ENCODE results near the gene NACAD. TPM values are rescaled to one million over a fixed set of nuclear protein-coding genes. Genes with fewer than 3 reads are reported as not detected.
"Not testable (repeated sequence)": the region's sequence is repeated elsewhere in the genome, so short reads cannot be mapped to it uniquely, and the experiment has no call there.

The NACAD gene
- polyA plus RNA-seq, 2 of the 4 experiments (the other 2 are of a cell fraction) = 0.03 to 0.43 TPM

DNA sequence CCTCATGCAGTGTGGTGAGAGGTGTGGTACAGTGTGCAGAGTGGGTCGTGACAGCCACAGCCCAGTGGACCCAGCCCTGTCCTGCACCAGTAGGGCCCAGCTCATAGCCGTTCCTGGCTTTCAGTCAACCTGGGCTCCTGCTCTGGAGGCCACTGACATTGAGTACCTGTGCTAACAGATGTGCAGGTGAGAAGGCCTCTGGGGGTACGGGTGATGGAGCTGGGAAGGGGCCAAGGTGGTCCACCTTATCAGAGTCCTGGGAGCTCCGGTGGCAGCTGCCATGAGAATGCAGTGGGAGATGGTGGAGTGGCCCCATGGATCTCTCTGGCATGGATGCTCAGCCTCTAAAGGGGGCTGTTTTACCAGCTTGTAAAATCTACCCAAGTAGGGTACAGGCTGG lies 28.8 kb upstream of the NACAD start:
- Histone ChIP-seq H3K4me1 (peaks cover 1% of the 10 kb centered on the region; the same call in 1 of the 3 replicates), H3K4me2 (no peak overlapping the region), H3K9me3 (no peaks in the 10 kb centered on the region), H3K27ac (no peak overlapping the region), H3K4me3 (no peak overlapping the region)
- no peak for DNase-seq (ENCODE audit: low read depth in 1 of 2, low spot score in 1 of 2)
- WGBS (ENCODE audit: missing lambda C conversion rate) = 12% methylated on average over 4 of the region's 4 CpGs
- ChIA-PET CTCF (interaction anchor here (0.6 to 5.0 kb wide), 3 partner anchors 19 to 1935 kb away, joined by 3 to 37 read pairs (median 4); no protein-coding TSS in a partner anchor), POLR2A (no interaction called here)
- ATAC-seq = no peak
- no peak for FAIRE-seq
- TF ChIP-seq NR3C1 (IDR thresholded peaks at IDR 0.05) (no peak), NPAS2 (CRISPR knock-in tag; IDR thresholded peaks at IDR 0.05; ENCODE audit: borderline replicate concordance) (no peak), HDAC2 (IDR thresholded peaks at IDR 0.05) (no peak), SREBF2 (IDR thresholded peaks at IDR 0.05) (no peak), EHF (CRISPR knock-in tag; IDR thresholded peaks at IDR 0.05) (no peak), MAFK (IDR thresholded peaks at IDR 0.05; ENCODE audit: partially characterized antibody) (no peak)
- TF ChIP-seq, protein P1, sequence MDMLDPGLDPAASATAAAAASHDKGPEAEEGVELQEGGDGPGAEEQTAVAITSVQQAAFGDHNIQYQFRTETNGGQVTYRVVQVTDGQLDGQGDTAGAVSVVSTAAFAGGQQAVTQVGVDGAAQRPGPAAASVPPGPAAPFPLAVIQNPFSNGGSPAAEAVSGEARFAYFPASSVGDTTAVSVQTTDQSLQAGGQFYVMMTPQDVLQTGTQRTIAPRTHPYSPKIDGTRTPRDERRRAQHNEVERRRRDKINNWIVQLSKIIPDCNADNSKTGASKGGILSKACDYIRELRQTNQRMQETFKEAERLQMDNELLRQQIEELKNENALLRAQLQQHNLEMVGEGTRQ (IDR thresholded peaks at IDR 0.05) = no peak

- WGBS (ENCODE audit: missing lambda C conversion rate) = 40% methylated on average over 1 of the region's 1 CpG
- CTCF ChIA-PET = interaction anchor here (5.0 kb wide), 1 partner anchor 20 kb away, joined by 37 read pairs; no protein-coding TSS in a partner anchor
- POLR2A ChIA-PET = no interaction called here
These were observed 27.3 kb upstream of the NACAD start for GRCh38 chr7:45116048-45116447.

DNA sequence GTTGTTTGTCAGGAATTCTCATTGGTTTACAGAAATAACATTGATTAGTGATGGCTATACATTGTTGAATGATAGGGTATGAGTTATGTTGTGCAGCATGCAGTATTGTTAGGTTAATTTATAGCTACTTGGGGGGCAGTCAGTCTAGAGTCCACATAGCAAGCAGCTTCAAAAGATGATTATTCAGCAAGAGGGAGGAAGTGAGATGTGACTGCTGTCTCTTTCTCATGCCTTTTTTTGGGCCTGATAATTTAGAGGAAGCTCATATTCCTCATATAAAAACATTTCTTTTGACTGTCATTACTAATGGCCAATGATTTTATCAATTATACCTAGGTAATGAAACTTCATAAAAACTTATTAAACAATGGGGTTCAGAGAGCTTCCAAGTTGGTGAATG lies 26.2 kb upstream of the NACAD start:
- CTCF ChIA-PET = interaction anchor here (1.0 to 5.0 kb wide), 4 partner anchors 13 to 526 kb away, joined by 4 to 37 read pairs (median 5); no protein-coding TSS in a partner anchor

More at GRCh38 chr7:45116048-45116447, 27.3 kb upstream of the NACAD start:
- Histone ChIP-seq H3K4me2 (no peak overlapping the region), H3K27ac (no peak overlapping the region), H3K4me3 (no peak overlapping the region), H3K4me1 (peaks cover 5% of the 10 kb centered on the region; the same call in 1 of the 3 replicates), H3K9me3 (no peaks in the 10 kb centered on the region)
- FAIRE-seq (no peak), ATAC-seq (no peak), DNase-seq (ENCODE audit: low read depth in 1 of 2, low spot score in 1 of 2) (no peak)
- TF ChIP-seq HMGXB4 (CRISPR knock-in tag; IDR thresholded peaks at IDR 0.05; ENCODE audit: borderline replicate concordance) (no peak), TFCP2L1 (CRISPR knock-in tag; IDR thresholded peaks at IDR 0.05) (no peak)

GRCh38 chr7:45114257-45114656 lies 25.5 kb upstream of the NACAD start:
- H3K4me2 ChIP-seq; FAIRE-seq; H3K9me3 ChIP-seq; DNase-seq (ENCODE audit: low read depth in 1 of 2, low spot score in 1 of 2); ATAC-seq; H3K4me3 ChIP-seq; POLR2A ChIA-PET; H3K27ac ChIP-seq: not testable (repeated sequence)
- CTCF ChIA-PET = interaction anchor here (0.8 to 5.0 kb wide), 5 partner anchors 14 to 526 kb away, joined by 4 to 37 read pairs (median 5); no protein-coding TSS in a partner anchor
- WGBS (ENCODE audit: missing lambda C conversion rate) = 86% methylated on average over 1 of the region's 1 CpG
- peaks cover 13% of the 10 kb centered on the region for H3K4me1 ChIP-seq

More for the DNA sequence above, 26.2 kb upstream of the NACAD start:
- DNase-seq (ENCODE audit: low read depth in 1 of 2, low spot score in 1 of 2) = no peak
- no peak for TF ChIP-seq JUN (IDR thresholded peaks at IDR 0.05)
- no peak for TF ChIP-seq ZSCAN20 (CRISPR knock-in tag; IDR thresholded peaks at IDR 0.05)
- no peak for TF ChIP-seq MYC (IDR thresholded peaks at IDR 0.05; ENCODE audit: borderline replicate concordance, low read length)
- no peak for TF ChIP-seq RAD21 (conservative IDR thresholded peaks at IDR 0.05 in 1 of 2, IDR thresholded peaks at IDR 0.05 in 1 of 2)
- no peak for TF ChIP-seq CEBPB (IDR thresholded peaks at IDR 0.05)
- TF ChIP-seq MAFK (IDR thresholded peaks at IDR 0.05; ENCODE audit: partially characterized antibody) = no peak
- TF ChIP-seq FOSB (CRISPR knock-in tag; IDR thresholded peaks at IDR 0.05) = no peak
- TF ChIP-seq NR3C1 (IDR thresholded peaks at IDR 0.05) = no peak
- no peak for TF ChIP-seq PHF8 (IDR thresholded peaks at IDR 0.05; ENCODE audit: borderline replicate concordance, low read depth)
- no peak for TF ChIP-seq TP53 (CRISPR knock-in tag; IDR thresholded peaks at IDR 0.05)
- TF ChIP-seq NPAS2 (CRISPR knock-in tag; IDR thresholded peaks at IDR 0.05; ENCODE audit: borderline replicate concordance) = no peak
- ATAC-seq = no peak
- Histone ChIP-seq H3K27ac (no peak overlapping the region), H3K4me2 (no peak overlapping the region), H3K4me1 (peaks cover 9% of the 10 kb centered on the region; the same call in 2 of the 3 replicates), H3K4me3 (no peak overlapping the region), H3K9me3 (no peaks in the 10 kb centered on the region)
- FAIRE-seq = no peak
- POLR2A ChIA-PET = no interaction called here
